HepG2 (cell line): ENCODE results near the gene PFDN1. TPM values are rescaled to one million over a fixed set of nuclear protein-coding genes. Genes with fewer than 3 reads are reported as not detected.

Source experiments
- HNF1B ChIP-seq: sonication (generic); formaldehyde crosslinking; IDR thresholded peaks from 2 replicates; pipeline ENCODE4 v1.5.1; 2020; ENCODE audit warnings: mild to moderate bottlenecking, moderate library complexity, missing genetic modification reagents
- NFATC3 ChIP-seq: sonication (generic); formaldehyde crosslinking; IDR thresholded peaks from 2 replicates; pipeline ENCODE4 v1.5.1; 2020; ENCODE audit warnings: mild to moderate bottlenecking, missing genetic modification reagents
- POLR2AphosphoS5 ChIP-seq: IDR thresholded peaks from 2 replicates; pipeline ENCODE4 v1.6.1; 2012; ENCODE audit warnings: low read depth, low read length
- RAD21 ChIP-seq: fragments of 450-650 bp; formaldehyde crosslinking; IDR thresholded peaks from 2 replicates; pipeline ENCODE4 v1.5.0; 2020; ENCODE audit warnings: mild to moderate bottlenecking
- RBAK ChIP-seq: sonication (generic); formaldehyde crosslinking; IDR thresholded peaks from 2 replicates; pipeline ENCODE4 v1.5.1; 2020; ENCODE audit warnings: mild to moderate bottlenecking, missing genetic modification reagents
- SP5 ChIP-seq: IDR thresholded peaks from 2 replicates; pipeline ENCODE4 v1.6.1; 2016; ENCODE audit warnings: low read depth, borderline replicate concordance
- TERF1 ChIP-seq: sonication (generic); formaldehyde crosslinking; IDR thresholded peaks from 2 replicates; pipeline ENCODE4 v1.8.0; 2022; ENCODE audit warnings: mild to moderate bottlenecking, missing genetic modification reagents, moderate library complexity
- TFE3 ChIP-seq: IDR thresholded peaks from 2 replicates; pipeline ENCODE4 v1.6.1; 2016
- ZNF563 ChIP-seq: sonication (generic); formaldehyde crosslinking; IDR thresholded peaks from 2 replicates; pipeline ENCODE4 v1.8.0; 2022; ENCODE audit warnings: mild to moderate bottlenecking, moderate library complexity, missing genetic modification reagents
- polyA plus RNA-seq, 8 experiments: library from polyadenylated mRNA; depleted of rRNA in 3 of 8; stranded (reverse) in 7 of 8; unstranded in 1 of 8; fragments of >200 nt; fragmentation: Illumina TruSeq in 4 of 8; extraction: Trizol in 4 of 8; gene quantifications; 2 replicates each; pipeline versions ENCODE4 v1.2.1 to v1.2.3, GENCODE V29; 2011 to 2016; ENCODE audit warnings: low read depth in 4 of 8, missing spikeins in 1 of 8, mixed read lengths in 1 of 8; ENCODE audit not compliant: insufficient read depth in 1 of 8
- total RNA-seq, 5 experiments: library from RNA; depleted of rRNA; stranded (reverse); fragments of >200 nt; fragmentation: Illumina TruSeq; extraction: Trizol; gene quantifications; 2 replicates each; pipeline ENCODE4 v1.2.3, GENCODE V29; 2016; ENCODE audit warnings: low read depth in 1 of 5
- TF ChIP-seq, protein P1 (sequence below): sonication (generic); formaldehyde crosslinking; IDR thresholded peaks from 2 replicates; pipeline ENCODE4 v1.4.0; 2020; ENCODE audit warnings: mild to moderate bottlenecking, missing genetic modification reagents
- TF ChIP-seq, protein P2 (sequence below): sonication (generic); formaldehyde crosslinking; IDR thresholded peaks from 2 replicates; pipeline ENCODE4 v1.5.0; 2020; ENCODE audit warnings: mild to moderate bottlenecking, missing genetic modification reagents, borderline replicate concordance

PFDN1 gene
- total and polyA plus RNA-seq, 2 of the 13 experiments (the other 11 are each of a cell fraction or from before 2014, with no cell fraction given) = 67.2 to 70.8 TPM

DNA sequence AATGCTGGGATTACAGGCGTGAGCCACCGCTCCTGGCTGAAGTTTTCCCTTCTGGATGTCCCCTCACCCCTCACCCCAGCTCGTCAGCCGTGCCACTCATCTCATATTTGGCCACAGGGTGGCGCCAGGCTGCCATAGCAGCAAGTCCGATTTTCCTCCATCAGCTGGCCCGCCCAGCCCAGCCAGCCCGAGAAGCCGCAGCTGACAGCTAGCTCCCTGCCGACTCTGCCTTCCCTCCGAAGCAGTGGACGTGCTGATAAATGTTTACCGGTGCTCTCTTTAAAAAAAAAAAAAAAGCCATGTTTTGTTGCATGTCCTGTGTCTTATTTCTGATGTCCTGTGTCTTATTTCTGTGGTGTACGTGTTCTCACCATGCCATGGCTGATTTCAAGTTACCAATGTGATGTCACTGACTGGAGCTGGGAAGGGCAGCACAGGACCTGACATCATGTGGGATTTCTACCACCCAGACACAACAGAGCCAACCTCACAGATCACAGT is 58.3 kb downstream of the PFDN1 start (continued):
- TF ChIP-seq, protein P1, sequence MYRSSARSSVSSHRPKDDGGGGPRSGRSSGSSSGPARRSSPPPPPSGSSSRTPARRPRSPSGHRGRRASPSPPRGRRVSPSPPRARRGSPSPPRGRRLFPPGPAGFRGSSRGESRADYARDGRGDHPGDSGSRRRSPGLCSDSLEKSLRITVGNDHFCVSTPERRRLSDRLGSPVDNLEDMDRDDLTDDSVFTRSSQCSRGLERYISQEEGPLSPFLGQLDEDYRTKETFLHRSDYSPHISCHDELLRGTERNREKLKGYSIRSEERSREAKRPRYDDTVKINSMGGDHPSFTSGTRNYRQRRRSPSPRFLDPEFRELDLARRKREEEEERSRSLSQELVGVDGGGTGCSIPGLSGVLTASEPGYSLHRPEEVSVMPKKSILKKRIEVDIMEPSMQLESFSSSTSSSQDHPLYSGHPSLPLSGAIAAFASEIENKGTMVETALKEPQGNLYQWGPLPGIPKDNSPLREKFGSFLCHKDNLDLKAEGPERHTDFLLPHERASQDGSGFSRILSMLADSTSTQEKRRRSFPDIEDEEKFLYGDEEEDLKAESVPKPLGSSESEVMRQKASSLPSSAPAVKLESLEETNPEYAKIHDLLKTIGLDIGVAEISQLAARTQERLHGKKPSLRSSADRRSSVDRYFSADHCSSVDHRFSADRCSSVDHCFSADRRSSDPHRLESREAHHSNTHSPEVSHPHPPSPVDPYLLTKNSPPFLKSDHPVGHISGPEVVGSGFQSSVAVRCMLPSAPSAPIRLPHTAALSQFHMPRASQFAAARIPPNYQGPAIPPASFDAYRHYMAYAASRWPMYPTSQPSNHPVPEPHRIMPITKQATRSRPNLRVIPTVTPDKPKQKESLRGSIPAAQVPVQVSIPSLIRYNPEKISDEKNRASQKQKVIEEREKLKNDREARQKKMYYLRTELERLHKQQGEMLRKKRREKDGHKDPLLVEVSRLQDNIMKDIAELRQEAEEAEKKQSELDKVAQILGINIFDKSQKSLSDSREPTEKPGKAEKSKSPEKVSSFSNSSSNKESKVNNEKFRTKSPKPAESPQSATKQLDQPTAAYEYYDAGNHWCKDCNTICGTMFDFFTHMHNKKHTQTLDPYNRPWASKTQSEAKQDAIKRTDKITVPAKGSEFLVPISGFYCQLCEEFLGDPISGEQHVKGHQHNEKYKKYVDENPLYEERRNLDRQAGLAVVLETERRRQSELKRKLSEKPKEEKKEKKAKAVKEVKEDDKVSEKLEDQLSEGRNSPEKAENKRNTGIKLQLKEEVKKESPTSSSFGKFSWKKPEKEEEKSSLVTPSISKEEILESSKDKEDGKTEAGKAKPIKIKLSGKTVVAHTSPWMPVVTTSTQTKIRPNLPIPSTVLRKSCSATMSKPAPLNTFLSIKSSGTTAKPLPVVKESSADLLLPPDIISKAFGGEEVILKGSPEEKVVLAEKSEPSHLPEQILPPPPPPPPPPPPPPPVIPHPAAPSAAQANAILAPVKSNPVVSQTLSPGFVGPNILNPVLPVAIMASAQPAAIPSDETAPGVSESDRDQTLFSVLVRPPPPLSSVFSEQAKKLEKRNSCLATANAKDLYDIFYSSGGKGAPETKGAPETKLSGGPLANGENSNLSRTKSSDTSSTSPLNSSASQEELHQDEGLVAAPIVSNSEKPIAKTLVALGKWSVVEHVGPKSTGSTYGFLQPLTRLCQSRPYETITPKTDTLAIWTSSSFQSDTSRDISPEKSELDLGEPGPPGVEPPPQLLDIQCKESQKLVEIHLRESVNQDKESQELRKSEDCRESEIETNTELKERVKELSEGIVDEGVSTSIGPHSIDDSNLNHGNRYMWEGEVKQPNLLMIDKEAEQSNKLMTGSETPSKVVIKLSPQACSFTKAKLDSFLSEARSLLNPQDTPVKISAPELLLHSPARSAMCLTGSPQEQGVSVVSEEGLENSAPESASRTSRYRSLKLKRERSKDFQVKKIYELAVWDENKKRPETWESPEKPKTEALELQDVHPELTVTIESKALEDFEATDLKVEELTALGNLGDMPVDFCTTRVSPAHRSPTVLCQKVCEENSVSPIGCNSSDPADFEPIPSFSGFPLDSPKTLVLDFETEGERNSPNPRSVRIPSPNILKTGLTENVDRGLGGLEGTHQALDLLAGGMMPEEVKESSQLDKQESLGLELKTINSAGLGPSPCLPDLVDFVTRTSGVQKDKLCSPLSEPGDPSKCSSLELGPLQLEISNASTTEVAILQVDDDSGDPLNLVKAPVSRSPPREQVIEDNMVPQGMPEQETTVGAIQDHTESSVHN = no peak
- 0 out of 2 replicates have a peak, but pooled peaks have one; percentile 24 for TF ChIP-seq ZNF563 (CRISPR knock-in tag)
- TF ChIP-seq TERF1 (CRISPR knock-in tag) = no peak
- no peak for TF ChIP-seq POLR2AphosphoS5
- no peak for TF ChIP-seq TFE3
- TF ChIP-seq, protein P2, sequence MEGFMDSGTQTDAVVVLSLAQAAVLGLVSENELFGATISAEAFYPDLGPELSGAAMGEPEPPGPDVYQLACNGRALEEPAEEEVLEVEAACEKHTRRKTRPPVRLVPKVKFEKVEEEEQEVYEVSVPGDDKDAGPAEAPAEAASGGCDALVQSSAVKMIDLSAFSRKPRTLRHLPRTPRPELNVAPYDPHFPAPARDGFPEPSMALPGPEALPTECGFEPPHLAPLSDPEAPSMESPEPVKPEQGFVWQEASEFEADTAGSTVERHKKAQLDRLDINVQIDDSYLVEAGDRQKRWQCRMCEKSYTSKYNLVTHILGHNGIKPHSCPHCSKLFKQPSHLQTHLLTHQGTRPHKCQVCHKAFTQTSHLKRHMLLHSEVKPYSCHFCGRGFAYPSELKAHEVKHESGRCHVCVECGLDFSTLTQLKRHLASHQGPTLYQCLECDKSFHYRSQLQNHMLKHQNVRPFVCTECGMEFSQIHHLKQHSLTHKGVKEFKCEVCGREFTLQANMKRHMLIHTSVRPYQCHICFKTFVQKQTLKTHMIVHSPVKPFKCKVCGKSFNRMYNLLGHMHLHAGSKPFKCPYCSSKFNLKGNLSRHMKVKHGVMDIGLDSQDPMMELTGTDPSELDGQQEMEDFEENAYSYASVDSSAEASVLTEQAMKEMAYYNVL (CRISPR knock-in tag) = no peak
- TF ChIP-seq RBAK (CRISPR knock-in tag) = no peak
- peak; percentile 17; the same call in 1 of the 2 replicates for TF ChIP-seq SP5
- TF ChIP-seq NFATC3 (CRISPR knock-in tag) = no peak
- TF ChIP-seq RAD21 (CRISPR knock-in tag) = peak; percentile 97
- peak; percentile 74 for TF ChIP-seq HNF1B (CRISPR knock-in tag)
